ENCODE measurements around the gene HIP1R.

DNA sequence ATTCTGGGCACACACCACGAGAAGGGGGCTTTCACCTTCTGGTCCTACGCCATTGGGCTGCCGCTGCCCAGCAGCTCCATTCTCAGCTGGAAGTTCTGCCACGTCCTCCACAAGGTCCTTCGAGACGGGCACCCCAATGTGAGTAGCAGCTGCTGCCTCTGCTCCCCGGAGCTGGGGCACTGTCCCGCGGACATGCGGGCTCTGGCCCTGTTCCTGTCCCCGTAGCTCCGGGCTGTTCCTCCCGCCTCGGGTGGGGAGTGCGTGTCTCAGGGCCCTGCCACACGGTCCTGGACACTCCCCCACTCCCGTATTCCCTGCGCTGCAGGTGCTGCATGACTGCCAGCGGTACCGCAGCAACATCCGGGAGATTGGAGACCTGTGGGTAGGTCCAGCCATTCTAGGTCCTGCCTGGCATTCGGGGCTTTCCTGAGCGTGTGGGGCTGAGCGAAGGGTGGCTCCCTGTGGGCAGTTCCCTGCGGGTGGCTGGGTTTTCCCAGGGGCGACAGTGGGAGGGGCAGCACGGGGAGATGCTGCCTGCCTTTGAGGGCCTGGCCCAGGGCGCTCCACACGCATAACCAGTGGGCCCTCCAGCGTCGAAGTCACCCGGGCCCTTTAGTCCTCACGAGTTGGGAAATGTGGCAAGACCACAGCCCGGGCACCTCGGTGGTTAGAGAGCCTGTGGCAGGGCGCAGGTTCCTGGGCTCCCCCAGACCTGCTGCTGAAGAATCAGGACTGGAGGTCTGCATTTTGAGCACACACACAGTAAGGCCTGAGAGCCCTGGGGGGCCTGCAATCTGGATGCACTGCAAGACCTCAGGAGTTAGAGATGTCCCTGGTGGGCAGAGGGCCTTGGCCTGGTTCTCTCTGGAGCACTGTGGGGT, 13.5 kb downstream of the HIP1R start:
- TF ChIP-seq POLR2A (IDR thresholded peaks at IDR 0.05) = no peak
- TF ChIP-seq, protein P1, sequence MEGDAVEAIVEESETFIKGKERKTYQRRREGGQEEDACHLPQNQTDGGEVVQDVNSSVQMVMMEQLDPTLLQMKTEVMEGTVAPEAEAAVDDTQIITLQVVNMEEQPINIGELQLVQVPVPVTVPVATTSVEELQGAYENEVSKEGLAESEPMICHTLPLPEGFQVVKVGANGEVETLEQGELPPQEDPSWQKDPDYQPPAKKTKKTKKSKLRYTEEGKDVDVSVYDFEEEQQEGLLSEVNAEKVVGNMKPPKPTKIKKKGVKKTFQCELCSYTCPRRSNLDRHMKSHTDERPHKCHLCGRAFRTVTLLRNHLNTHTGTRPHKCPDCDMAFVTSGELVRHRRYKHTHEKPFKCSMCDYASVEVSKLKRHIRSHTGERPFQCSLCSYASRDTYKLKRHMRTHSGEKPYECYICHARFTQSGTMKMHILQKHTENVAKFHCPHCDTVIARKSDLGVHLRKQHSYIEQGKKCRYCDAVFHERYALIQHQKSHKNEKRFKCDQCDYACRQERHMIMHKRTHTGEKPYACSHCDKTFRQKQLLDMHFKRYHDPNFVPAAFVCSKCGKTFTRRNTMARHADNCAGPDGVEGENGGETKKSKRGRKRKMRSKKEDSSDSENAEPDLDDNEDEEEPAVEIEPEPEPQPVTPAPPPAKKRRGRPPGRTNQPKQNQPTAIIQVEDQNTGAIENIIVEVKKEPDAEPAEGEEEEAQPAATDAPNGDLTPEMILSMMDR (IDR thresholded peaks at IDR 0.05) = no peak
- no peak for TF ChIP-seq EP300 (IDR thresholded peaks at IDR 0.05)

Measured in ovary (tissue), 3 donors.